Fibroblast of the aortic adventitia (primary cell): ENCODE measurements around the gene NUP188. TPM values are rescaled to one million over a fixed set of nuclear protein-coding genes. Genes with fewer than 3 reads are reported as not detected.

ENCODE experiments used
- DNase-seq: peaks from one replicate; pipeline ENCODE4 v3.0.0-alpha.2; 2010; ENCODE audit warnings: low read depth
- H3K4me3 ChIP-seq: 2 replicates; pipeline ENCODE4 v1.5.1; 2011; ENCODE audit warnings: low read depth, mild to moderate bottlenecking, control low read depth, low read length, moderate library complexity
- total RNA-seq: library from RNA; depleted of rRNA; stranded (reverse); fragments of >200 nt; gene quantifications from 2 replicates; pipeline ENCODE4 v1.2.3, GENCODE V29; 2012; ENCODE audit warnings: low replicate concordance
- TF ChIP-seq, protein P1 (sequence below): IDR thresholded peaks from 2 replicates; pipeline ENCODE4 v1.5.1; 2011; ENCODE audit warnings: mild to moderate bottlenecking, low read length, control low read depth, inconsistent platforms; ENCODE audit not compliant: insufficient read depth

NUP188 gene
- total RNA-seq, 1 donor: 69.1 TPM

DNA sequence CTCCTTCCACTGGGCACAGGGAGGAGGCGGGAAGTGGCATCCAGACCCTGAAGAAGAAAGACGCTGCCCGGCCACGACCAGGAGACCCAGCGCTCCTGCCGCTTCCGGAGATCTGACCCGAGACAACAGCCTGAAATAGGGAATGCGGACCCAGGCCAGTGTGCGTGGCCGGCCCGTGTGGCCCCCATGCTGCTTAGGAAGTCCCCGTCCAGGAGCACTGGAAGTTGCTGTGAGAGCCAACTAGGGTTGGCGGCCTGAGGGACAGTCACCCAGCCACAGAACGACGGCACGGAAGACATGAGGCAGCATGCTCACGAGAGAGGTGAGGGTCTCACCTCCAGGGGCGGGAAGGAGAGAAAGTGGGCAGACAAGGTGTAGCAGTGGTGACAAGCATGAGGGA, 63.7 kb downstream of the NUP188 start:
- DNase-seq: no peak
- TF ChIP-seq, protein P1, sequence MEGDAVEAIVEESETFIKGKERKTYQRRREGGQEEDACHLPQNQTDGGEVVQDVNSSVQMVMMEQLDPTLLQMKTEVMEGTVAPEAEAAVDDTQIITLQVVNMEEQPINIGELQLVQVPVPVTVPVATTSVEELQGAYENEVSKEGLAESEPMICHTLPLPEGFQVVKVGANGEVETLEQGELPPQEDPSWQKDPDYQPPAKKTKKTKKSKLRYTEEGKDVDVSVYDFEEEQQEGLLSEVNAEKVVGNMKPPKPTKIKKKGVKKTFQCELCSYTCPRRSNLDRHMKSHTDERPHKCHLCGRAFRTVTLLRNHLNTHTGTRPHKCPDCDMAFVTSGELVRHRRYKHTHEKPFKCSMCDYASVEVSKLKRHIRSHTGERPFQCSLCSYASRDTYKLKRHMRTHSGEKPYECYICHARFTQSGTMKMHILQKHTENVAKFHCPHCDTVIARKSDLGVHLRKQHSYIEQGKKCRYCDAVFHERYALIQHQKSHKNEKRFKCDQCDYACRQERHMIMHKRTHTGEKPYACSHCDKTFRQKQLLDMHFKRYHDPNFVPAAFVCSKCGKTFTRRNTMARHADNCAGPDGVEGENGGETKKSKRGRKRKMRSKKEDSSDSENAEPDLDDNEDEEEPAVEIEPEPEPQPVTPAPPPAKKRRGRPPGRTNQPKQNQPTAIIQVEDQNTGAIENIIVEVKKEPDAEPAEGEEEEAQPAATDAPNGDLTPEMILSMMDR: no peak
- no peak overlapping the region for H3K4me3 ChIP-seq

DNA sequence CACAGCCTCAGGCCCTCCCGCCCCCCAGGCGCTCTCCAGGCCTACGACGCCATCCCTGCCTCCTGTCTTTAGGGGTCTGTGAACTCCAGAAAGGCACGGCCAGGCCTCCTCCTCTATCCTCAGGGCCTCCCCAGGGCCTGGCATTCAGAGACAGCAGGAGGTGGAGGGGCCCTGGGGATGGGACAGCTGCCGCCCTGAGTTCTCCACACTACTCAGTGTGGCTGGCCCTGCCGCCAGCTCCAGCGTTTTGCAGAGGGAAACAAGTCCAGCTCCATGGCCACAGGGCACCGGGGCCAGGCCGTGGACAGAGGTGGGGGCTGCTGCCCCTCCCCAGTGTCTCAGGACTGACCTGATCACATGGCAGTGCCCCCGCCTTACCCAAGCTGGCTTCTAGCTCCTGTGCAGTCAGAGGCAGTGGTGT, 64.3 kb downstream of the NUP188 start:
- no peak overlapping the region for H3K4me3 ChIP-seq
- TF ChIP-seq, protein P1: no peak
- DNase-seq: no peak

DNA sequence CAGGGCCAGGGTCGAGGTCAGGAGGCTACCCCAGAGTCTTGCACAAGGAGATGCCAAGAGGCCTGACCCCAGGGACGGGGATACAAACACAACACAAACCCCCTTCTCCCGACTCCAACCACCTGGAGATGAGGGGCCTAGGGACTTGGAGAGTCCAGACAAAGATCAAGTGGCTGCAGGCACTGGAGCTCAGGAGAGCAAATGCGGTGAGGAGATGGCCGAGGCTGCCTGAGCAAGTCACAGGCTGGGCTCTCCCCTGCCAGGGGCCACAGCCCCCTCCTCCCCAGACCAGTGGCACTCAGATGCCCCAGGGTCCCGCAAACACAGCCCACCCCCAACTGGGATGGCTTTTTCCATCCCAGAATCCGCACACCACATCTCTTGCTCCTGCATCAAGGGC, 64.8 kb downstream of the NUP188 start:
- TF ChIP-seq, protein P1: no peak
- no peak for DNase-seq
- H3K4me3 ChIP-seq: no peak overlapping the region

DNA sequence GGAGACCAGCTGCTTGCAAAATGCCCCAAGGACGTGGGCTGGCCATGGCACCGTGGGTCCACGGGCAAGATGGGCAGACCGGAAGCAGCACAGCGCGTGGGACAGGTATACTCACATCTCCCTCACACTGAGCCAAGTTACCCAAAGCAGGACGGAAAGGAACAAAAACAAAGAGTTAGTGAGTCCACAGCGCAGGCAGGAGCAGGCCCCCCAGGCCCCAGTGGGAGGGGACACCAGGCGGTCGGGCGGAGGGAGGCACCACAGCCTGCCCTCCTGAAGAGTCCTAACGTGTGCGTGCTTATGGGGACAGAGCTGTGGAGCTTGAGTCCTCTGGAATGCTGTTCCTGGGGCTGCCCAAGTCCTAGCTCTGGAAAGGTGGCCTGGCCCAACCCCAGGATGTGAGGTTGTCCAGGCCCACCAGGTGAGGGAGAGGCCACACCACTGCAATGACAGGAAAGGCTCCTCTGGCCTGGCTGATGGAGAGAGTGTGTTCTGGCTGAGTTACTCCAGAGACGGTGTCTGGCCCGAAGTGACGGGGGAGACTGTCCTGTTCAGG, 65.5 kb downstream of the NUP188 start:
- TF ChIP-seq, protein P1: no peak
- no peak for DNase-seq
- H3K4me3 ChIP-seq: no peak overlapping the region

DNA sequence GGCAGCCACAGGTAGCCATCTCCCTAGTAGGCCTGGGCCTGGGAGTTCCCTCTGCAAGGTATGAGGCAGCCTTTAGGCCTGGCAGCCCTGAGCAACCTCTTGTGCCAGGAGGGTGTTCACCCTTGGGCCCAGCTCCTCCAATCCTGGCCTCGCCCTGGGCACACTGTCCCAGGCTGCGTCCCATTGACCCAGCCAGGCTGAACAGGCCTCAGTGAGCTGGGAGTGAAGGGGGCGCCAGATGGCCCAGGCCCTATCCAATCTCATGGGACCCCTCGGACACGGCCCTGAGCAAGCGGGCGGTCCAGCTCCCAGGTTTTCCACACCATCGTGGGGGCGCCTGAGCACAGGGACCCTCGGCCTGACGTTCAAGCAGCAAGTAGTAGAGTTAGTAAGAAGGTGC, 66.2 kb downstream of the NUP188 start:
- DNase-seq: no peak
- TF ChIP-seq, protein P1: no peak

DNA sequence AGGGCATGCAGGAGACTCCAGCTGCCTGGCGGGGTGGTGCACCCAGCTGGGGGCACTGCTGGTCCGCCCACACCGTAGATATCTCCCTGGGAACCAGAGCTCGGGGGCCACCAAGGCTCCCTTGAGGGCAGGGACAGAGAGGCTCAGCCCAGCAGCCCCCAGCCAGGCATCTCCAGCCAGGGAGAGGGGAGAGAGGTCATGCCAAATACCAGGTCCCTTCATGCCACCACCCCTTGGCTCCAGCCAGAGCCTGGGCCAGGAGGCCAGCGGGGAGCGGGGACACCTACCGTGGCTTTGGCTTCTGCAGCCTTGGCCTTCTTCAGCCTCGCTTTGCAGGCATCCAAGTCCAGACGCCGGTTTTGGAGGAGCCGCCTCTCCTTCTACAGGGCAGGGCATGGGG, 66.6 kb downstream of the NUP188 start:
- TF ChIP-seq, protein P1: no peak
- no peak for DNase-seq
- H3K4me3 ChIP-seq: no peak overlapping the region

More for the DNA sequence above, 66.2 kb downstream of the NUP188 start:
- no peak overlapping the region for H3K4me3 ChIP-seq

DNA sequence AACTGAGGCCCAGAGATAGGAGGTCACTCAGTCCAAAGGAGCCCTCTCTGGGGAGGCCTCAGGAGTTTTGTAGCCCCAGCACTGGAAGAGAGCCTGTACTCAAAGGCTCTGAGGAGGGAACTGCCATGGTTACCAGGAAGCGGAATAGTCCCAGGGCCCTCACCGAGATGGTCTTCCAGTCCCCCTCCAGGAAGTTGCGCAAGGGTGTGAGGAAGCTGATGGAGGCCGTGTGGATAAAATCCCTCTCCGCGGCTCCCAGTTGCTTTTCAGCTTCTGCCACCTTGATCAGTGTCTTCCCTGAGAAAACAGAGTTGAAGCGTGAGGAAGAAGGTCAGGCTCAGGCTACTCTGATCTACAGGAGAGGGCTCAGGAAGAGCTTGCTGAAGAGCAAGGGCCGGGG, 67.1 kb downstream of the NUP188 start:
- H3K4me3 ChIP-seq: no peak overlapping the region
- DNase-seq: no peak
- TF ChIP-seq, protein P1: no peak
